Rectal smooth muscle tissue (tissue), 1 donor: ENCODE data around the gene APPL2.
"Not testable (repeated sequence)": the region's sequence is repeated elsewhere in the genome, so short reads cannot be mapped to it uniquely, and the experiment has no call there.

Experiments
- H3K27ac ChIP-seq: one replicate; pipeline ENCODE4 v1.7.0; 2013; ENCODE audit warnings: low read depth, low read length, inconsistent platforms
- H3K27me3 ChIP-seq: one replicate; pipeline ENCODE4 v1.7.0; 2013; ENCODE audit warnings: low read length; ENCODE audit not compliant: control insufficient read depth, insufficient read depth
- H3K36me3 ChIP-seq: one replicate; pipeline ENCODE4 v1.7.0; 2013; ENCODE audit warnings: low read length; ENCODE audit not compliant: control insufficient read depth, insufficient read depth
- H3K4me1 ChIP-seq: one replicate; pipeline ENCODE4 v1.7.0; 2013; ENCODE audit warnings: low read length; ENCODE audit not compliant: control insufficient read depth, insufficient read depth
- H3K4me3 ChIP-seq: one replicate; pipeline ENCODE4 v1.7.0; 2013; ENCODE audit warnings: low read length
- H3K9ac ChIP-seq: one replicate; pipeline ENCODE4 v1.7.0; 2013; ENCODE audit warnings: low read length

The APPL2 gene

DNA sequence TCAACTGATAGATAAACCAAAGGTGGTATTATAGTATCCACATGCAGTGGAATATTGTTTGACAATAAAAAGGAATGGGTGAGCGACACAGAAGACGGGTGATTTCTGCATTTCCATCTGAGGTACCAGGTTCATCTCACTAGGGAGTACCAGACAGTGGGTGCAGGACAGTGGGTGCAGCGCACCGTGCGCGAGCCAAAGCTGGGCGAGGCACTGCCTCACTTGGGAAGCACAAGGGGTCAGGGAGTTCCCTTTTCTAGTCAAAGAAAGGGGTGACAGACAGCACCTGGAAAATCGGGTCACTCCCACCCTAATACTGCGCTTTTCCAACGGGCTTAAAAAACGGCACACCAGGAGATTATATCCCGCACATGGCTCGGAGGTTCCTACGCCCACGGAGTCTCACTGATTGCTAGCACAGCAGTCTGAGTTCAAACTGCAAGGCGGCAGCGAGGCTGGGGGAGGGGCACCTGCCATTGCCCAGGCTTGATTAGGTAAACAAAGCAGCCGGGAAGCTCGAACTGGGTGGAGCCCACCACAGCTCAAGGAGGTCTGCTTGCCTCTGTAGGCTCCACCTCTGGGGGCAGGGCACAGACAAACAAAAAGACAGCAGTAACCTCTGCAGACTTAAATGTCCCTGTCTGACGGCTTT lies 9.9 kb upstream of the APPL2 start:
- not testable (repeated sequence) for H3K4me1 ChIP-seq, H3K4me3 ChIP-seq, H3K27me3 ChIP-seq, H3K27ac ChIP-seq, H3K36me3 ChIP-seq, H3K9ac ChIP-seq

DNA sequence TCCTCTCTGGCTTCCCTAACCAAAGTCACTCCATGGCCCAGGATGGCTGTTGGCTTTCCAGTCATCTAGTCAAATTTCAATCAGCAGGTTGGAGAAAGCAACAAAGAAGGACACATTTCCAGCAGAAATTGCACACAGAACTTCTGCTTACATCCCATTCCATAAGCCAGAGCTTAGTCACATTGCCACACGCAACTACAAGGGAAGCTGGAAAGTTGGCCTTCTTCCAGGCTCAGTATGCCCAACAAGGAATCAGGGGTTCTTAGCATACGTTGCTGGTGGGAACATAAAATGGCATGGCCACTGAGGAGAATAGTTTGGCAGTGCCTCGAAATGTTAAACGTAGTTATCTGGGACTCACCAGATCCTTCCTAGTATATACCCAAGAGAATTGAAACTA lies 9.3 kb upstream of the APPL2 start:
- Histone ChIP-seq H3K27me3 (no peaks in the 10 kb centered on the region), H3K36me3 (no peaks in the 10 kb centered on the region), H3K4me3 (no peak overlapping the region), H3K27ac (no peak overlapping the region), H3K4me1 (no peaks in the 10 kb centered on the region), H3K9ac (no peak overlapping the region)

DNA sequence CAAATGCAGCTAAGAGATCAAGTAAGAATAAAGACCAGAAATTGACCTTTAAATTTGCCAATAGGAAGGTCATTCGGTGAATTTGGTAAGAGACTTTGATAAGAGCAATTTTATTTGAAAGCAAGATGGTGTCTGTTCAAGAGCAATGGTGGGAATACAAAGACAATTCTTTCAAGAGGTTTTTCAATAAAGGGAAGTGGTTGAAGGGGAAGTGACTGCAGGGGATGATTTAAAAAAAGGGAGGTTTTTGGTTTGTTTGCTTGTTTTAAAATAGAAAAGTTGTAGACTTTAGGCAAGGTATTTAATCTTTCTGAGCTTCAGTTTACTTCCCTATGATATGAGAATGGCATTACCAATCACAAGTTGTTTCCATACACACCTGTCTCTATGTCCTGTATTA lies 4.3 kb upstream of the APPL2 start:
- no peaks in the 10 kb centered on the region for H3K27me3 ChIP-seq
- H3K27ac ChIP-seq: no peak overlapping the region
- H3K9ac ChIP-seq: no peak overlapping the region
- H3K4me1 ChIP-seq: peaks cover 4% of the 10 kb centered on the region
- H3K36me3 ChIP-seq: no peaks in the 10 kb centered on the region
- H3K4me3 ChIP-seq: no peak overlapping the region

DNA sequence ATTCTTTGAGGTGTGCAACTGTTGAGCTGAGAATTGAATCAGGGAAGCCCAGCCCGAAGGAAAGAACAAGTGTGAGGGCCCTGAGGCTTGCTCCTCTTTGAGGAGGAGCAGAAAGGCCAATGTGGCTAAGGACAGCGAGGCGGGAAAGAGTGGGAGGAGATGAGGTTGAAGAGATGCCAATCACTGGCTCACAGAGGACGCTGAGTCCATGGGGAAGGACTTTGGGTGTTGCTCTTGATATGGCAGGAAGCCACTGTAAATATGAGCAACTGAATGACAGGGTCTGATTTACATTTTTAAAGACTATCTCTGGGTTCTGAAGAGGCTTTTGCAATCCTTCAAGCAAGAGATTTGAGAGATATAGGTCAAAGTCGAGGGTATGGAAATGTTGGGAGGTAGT lies 3.3 kb upstream of the APPL2 start:
- H3K9ac ChIP-seq: no peak overlapping the region
- peaks cover 6% of the 10 kb centered on the region for H3K4me1 ChIP-seq
- no peak overlapping the region for H3K27ac ChIP-seq
- no peaks in the 10 kb centered on the region for H3K27me3 ChIP-seq
- no peaks in the 10 kb centered on the region for H3K36me3 ChIP-seq
- no peak overlapping the region for H3K4me3 ChIP-seq

DNA sequence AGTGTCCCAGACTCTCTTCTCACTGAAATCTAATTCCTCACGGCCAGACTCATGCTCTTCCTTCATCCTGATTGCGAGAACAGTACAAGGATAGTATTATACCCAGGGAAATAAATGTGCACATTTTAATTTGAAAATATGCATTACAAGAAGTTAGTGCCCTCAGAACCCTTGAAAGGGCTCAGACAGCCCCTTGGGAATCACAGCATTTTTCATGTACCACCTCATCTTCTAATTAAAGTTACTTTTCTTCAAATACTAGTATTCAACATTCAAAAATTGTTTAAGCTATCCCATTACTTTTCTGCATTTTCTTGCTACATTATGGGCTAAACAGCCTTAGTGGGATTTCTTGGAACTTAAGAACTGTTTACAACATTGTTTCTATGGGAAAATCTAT lies 1.7 kb upstream of the APPL2 start:
- H3K27ac ChIP-seq: no peak overlapping the region
- H3K4me3 ChIP-seq: no peak overlapping the region
- no peaks in the 10 kb centered on the region for H3K27me3 ChIP-seq
- H3K4me1 ChIP-seq: peaks cover 8% of the 10 kb centered on the region
- H3K9ac ChIP-seq: no peak overlapping the region
- H3K36me3 ChIP-seq: no peaks in the 10 kb centered on the region

DNA sequence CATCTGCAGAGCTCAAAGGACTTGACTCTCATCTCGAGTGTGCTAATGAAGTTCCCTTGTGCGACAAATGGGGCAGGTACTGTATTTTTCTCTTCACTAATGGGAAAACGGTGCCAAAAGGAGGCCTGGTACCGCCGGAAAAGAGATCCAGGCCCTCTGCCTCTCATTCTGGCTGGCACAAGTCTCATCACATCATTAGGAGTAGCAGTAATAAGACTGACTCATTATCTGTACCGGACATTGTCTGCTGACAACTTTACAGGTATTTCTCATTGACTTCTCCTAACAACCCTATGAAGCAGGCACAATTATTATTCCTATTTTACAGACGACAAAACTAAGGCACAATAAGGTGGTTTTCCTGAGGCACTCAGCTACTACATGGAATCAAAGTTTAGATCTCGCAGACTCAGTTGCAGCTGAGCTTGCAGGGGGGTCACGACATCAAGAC lies 668 bp downstream of the APPL2 start:
- Histone ChIP-seq H3K27me3 (no peaks in the 10 kb centered on the region), H3K4me1 (peaks cover 8% of the 10 kb centered on the region), H3K4me3 (peak overlapping the region; percentile 79), H3K27ac (peak overlapping the region; percentile 81), H3K36me3 (no peaks in the 10 kb centered on the region), H3K9ac (peak overlapping the region; percentile 88)

DNA sequence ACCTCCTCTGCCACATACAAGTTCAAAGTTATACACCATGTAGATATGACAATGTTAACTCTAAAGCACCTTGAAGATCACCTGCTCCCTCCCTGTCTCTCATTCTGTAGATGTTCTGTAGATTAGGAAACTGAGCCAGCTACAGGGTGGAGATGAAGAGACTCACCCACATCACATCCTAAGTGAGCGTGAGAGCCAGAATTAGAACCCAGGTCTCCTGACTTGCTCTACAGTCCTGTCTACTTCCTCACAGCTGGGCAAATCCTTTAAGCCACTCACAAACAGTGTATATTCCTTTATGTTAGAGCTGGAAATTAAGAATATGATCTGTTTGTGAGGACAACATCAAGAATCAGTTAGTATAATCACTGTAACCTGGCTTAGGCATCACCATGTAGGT lies 1.8 kb downstream of the APPL2 start:
- peaks cover 8% of the 10 kb centered on the region for H3K4me1 ChIP-seq
- H3K4me3 ChIP-seq: peak overlapping the region; percentile 79

DNA sequence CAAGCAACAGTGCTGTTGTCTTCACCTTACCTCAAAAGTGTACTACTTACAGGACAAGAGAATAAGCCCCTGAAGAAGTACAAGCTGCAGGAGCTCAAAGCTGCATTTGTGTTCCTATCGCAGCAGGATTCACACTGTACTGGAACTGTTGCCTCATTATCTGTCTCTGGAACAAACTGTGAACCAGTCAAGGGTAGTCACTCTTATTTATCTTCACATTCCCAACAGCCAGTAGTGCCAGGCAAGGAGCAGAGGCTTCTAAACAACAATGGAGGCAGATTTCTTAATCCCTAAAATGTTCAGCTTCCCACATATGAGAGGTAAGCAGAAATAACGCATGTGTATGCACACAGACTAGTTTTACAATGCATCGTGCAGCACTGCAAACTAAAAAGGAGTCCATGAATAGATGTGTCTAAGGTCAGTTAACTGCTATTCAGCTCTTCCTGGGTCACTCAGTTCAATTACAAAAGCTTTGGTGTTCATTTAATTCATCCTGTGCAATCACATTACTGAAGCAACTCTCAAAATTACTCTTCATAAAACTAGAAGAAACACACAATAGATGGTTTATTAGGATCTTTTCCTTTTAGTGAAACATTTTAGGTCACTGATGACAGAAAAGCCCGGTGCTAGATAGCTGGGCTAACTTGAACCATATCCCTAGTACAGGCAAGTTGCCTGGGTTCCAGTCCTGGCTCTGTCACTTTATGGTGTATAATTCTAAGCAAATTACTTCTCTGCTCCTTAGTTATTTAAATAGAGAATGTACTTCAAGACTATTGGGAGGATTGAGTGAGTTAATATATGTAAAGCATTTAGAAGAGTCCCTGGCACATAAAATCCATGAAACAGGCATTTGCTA lies 2.7 kb downstream of the APPL2 start:
- Histone ChIP-seq H3K36me3 (peaks cover 6% of the 10 kb centered on the region), H3K27me3 (no peaks in the 10 kb centered on the region), H3K4me3 (peak overlapping the region; percentile 79), H3K27ac (no peak overlapping the region), H3K4me1 (peaks cover 8% of the 10 kb centered on the region), H3K9ac (no peak overlapping the region)

More for the DNA sequence above, 1.8 kb downstream of the APPL2 start:
- Histone ChIP-seq H3K9ac (no peak overlapping the region), H3K27ac (no peak overlapping the region), H3K27me3 (no peaks in the 10 kb centered on the region), H3K36me3 (peaks cover under 1% of the 10 kb centered on the region)

DNA sequence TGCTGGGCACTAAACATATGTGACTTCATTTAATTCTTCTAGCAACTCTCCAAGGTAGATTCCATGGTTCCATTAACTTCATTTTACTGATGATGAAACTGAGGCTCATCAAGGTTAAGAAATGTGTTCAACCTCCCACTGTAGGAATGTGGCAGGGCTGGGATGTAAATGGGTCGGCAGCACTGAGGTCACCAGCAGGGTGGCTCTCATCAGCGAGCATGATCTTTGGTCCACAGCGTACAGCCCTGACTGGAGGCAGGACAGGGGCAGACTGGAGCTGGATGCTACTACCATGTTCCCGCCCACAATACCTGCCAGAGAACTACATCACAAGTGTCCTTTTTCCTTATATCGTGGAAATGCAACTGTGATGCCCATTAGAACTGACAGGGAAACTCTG lies 4.6 kb downstream of the APPL2 start:
- Histone ChIP-seq H3K27ac (no peak overlapping the region), H3K4me3 (no peak overlapping the region), H3K27me3 (no peaks in the 10 kb centered on the region), H3K9ac (no peak overlapping the region), H3K4me1 (peaks cover 5% of the 10 kb centered on the region), H3K36me3 (peaks cover 6% of the 10 kb centered on the region)

DNA sequence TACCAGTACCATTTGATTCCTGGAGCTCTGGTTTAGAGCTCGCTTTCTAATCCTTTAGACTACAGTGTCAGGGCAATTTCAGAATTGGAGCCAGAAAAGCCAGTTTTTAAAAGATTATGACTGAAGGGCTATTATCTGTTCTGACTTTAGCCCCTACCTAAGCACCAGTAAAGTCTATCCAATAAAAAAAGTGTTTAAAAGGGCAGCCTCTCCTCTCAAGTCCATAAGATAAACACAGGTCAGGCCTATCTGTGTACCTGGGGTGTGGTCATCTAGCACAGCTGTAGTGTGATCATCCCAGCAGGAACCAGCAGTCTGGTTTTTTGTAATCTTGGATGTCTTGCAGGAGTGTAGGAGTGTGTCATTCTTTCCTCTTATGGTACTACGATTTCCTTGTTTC lies 6.6 kb downstream of the APPL2 start:
- no peak overlapping the region for H3K27ac ChIP-seq
- no peaks in the 10 kb centered on the region for H3K27me3 ChIP-seq
- no peak overlapping the region for H3K4me3 ChIP-seq
- H3K36me3 ChIP-seq: peaks cover 6% of the 10 kb centered on the region
- no peak overlapping the region for H3K9ac ChIP-seq
- peaks cover 4% of the 10 kb centered on the region for H3K4me1 ChIP-seq

DNA sequence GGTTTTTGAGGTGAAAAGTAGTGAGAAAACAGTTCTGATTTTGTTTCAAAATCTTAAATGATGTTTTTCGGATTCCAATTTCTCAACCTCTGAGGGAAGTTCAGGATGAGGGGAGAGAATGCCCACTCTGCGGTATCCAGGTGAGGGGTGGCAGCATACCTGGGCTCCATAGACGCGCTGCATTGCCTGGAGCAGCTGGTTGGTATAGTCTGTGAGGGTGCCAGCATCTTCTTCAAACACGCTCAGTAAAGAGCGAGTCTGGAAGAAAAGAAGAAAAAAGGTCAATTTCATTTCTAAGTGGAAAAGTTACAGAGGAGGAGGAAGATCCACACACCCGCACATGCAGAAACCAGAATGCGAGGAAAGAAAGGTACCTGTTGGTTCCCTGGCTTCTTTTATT lies 7.0 kb downstream of the APPL2 start:
- peaks cover 8% of the 10 kb centered on the region for H3K36me3 ChIP-seq
- H3K27ac ChIP-seq: no peak overlapping the region
- H3K4me1 ChIP-seq: peaks cover 2% of the 10 kb centered on the region
- no peak overlapping the region for H3K4me3 ChIP-seq
- no peak overlapping the region for H3K9ac ChIP-seq
- H3K27me3 ChIP-seq: no peaks in the 10 kb centered on the region

DNA sequence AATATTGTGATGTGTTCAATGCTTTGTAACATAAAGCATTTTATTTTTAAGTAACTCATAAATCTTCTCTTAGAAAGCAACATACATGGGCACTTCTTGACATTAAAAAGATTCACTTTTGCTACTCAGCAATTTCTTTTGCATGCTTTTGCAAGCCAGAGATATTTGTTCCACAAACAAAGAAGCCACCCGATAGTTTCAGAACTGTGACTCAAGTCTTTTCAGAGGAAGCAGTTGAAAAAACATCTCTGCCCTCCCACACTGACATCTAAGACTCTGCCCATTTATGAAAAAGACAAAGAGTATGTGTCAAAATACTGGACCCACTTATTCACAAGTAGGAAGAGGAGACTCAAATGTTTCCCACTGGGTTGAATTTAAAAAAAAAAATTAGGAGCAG lies 7.5 kb downstream of the APPL2 start:
- H3K27me3 ChIP-seq: no peaks in the 10 kb centered on the region
- peaks cover 2% of the 10 kb centered on the region for H3K4me1 ChIP-seq
- H3K27ac ChIP-seq: no peak overlapping the region
- H3K4me3 ChIP-seq: no peak overlapping the region
- H3K9ac ChIP-seq: no peak overlapping the region
- peaks cover 8% of the 10 kb centered on the region for H3K36me3 ChIP-seq

DNA sequence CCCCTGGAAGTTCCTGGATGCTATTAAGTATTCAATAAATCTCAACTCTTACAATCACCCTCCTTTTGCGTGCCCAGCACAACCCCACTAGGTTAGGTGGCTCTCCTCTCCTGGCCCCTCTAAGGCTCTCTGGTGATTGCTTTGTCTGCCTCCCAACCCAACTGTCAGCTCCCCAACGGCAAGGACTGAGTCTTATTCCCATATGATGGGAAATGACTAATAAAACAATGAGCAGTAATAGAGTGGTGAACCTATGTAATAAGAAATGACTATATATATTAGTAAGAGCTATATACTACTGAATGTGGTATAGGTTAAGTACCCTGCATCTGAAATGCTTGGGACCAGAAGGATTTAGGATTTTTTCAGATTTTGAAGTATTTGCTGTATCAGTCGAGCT lies 8.1 kb downstream of the APPL2 start:
- Histone ChIP-seq H3K27me3 (no peaks in the 10 kb centered on the region), H3K36me3 (peaks cover 10% of the 10 kb centered on the region), H3K4me3 (no peak overlapping the region), H3K27ac (no peak overlapping the region), H3K9ac (no peak overlapping the region), H3K4me1 (peaks cover 2% of the 10 kb centered on the region)
